GM10847 (cell line): Measurements from ENCODE around the gene UBA52.

Experiments
- POLR2A ChIP-seq: IDR thresholded peaks from 2 replicates; pipeline ENCODE4 v1.6.1; 2011; ENCODE audit not compliant: insufficient read length; ENCODE audit errors: extremely low read depth

The UBA52 gene

GRCh38 chr19:18603255-18603957 lies 31.7 kb downstream of the UBA52 start:
- no peak for TF ChIP-seq POLR2A

DNA sequence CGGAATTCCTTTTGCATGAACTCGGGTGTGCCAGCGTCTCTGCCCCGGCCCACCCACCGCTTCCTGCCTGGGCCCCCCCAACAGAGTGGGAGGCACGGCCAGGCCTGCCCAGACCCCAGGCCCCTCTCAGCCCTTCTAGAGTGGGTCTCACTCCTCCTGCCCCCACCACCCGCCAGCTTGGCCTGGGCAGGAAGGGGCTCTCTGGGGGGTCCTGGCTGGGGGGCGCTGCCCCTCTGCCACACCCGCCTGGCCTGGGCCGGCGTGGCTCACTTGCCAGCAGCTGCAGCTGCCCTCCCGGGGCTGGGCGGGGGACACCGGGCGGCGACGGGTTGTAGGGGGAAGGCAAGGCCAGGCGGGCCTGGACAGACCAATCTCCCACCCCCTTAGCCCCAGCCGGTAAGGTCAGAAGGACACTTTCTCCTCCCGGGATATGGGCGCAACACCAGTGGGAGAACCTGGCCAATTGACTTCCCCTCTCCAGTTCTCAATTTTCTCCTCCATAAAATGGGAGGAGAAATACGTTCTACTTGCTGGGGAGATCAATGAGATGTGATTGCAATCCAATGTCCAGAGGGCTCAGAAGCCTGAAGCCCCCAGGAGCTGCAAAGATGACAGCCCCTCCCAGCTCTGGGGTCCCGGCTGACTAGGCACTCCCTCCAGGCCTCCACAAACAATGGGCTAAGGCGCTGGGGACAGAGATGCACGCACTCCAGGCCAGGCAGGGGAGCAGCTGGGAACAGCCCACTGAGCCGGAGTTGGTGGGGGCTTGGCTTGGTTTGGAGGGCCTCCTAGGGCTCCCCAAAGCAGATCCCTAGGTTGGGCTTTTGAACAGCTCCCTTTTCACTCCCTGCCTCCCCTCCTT lies 32.5 kb downstream of the UBA52 start:
- no peak for TF ChIP-seq POLR2A

DNA sequence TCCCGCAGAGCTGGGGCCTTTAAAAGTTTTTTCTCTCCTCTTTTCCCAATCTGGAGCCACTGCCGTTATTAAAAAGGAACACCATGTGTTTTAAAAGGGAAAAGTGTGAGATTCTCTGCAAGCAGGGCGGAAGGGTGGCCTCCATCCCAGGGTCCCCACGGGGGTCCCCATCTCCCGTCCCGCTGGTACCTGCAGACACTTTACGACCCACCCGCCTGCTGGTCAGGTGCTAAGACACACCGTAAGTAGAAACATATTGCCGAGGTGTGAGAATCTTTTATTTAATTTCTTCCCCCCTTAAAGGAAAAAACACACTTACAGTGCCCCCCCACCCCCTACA lies 33.1 kb downstream of the UBA52 start:
- no peak for TF ChIP-seq POLR2A

GRCh38 chr19:18605196-18605545 lies 33.5 kb downstream of the UBA52 start:
- no peak for TF ChIP-seq POLR2A

GRCh38 chr19:18605546-18606280 lies 34.1 kb downstream of the UBA52 start:
- TF ChIP-seq POLR2A, result no peak

GRCh38 chr19:18606281-18607225 lies 34.9 kb downstream of the UBA52 start, which contains the start of gene CRLF1:
Gene CRLF1, minus strand, starts transcription at chr19:18606799. Its CDS starts 143 bp downstream, at chr19:18606656.
- TF ChIP-seq POLR2A, result no peak

GRCh38 chr19:18607226-18608101 lies 35.8 kb downstream of the UBA52 start:
- TF ChIP-seq POLR2A, result no peak

DNA sequence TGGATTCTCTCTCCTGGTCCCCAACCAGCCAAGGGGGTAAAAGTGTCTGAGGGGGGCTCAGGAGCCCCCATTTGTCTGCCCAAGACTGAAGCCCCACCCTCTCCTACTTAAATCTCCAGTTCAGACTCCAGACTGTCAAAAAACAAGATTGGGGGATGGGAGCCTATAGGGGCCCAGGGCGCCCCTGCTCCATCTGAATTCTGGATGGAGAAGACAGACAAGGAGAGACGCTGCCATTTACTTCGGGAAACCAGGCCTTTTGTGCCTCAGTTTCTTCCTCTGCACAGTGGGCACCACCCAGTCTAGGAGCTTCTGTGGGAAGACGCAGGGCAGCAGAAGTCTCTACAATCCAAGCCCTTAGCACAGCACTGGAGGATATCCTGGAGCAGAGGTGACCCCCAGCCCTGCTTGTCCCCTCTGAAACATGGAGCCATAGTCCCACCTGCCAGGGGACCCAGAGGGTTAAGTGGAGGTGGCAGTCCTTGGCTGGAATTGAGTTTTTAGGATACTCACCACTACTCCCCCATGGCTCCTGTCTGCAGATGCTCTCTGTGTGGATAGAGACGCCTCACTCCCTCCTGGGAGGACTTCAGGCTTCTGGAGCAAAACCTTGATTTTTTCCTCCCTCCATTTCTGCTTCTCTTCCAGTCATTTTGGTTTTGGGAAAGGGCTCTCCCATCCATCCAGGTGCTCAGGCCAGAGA lies 36.6 kb downstream of the UBA52 start:
- TF ChIP-seq POLR2A, result no peak

DNA sequence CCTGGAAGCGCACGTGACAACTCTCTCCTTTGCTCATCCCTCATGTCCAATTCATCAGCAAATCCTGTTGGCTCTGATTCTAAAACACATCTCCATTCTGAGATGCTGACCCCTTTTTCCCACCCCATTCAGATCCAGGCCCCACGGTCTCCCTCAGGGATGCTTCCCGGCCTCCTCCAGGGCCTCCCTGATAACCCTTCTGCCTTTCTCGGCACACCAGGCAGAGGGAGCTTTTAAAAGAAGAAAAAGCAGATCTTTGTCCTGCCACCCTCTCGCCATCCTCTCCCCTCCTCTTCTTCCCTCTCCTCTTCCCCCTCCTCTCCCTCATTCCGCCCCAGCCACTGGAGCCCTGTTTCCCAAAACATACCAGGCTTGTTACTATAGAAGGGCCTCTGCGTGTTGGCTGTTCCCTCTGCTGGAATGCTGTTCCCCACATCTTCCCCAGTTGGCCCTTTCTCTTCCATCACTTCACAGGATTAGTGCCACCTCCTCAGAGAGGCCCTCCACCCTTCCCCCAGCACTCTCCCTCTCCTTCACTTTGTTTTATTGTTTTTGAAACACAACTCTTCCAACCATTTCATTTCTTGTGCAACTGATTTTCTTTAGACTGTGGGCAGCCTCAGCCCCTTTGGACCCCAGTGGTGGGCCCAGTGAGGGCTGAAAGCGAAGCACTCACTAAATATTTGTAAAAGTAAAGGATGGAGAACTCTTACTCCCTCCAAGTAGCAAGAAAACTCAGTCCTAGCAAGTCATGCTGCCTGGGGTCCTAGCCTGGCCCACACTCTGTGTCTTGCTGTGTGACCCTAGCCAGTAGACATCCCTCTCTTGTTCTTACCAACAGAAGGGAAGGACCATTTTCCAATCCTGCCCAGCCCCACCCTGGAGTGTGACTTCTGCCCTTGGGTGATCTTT lies 37.4 kb downstream of the UBA52 start:
- no peak for TF ChIP-seq POLR2A

GRCh38 chr19:18609717-18610051 lies 38.0 kb downstream of the UBA52 start:
- no peak for TF ChIP-seq POLR2A

DNA sequence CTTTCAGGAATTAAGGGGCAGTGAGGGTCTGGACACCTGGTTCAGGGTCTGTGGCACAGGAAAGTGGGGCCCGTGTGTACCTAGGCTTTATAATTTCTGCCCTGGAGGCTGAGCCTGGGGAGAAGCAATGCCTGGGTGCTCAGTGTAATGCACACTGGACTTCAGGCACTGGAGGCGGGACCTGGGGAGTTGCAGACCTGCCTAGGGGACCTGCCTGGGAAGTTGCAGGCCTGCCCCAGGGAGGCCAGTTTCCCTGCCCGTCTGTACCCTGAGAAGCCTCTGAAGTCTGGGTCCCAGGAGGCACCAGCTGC lies 38.5 kb downstream of the UBA52 start:
- no peak for TF ChIP-seq POLR2A

DNA sequence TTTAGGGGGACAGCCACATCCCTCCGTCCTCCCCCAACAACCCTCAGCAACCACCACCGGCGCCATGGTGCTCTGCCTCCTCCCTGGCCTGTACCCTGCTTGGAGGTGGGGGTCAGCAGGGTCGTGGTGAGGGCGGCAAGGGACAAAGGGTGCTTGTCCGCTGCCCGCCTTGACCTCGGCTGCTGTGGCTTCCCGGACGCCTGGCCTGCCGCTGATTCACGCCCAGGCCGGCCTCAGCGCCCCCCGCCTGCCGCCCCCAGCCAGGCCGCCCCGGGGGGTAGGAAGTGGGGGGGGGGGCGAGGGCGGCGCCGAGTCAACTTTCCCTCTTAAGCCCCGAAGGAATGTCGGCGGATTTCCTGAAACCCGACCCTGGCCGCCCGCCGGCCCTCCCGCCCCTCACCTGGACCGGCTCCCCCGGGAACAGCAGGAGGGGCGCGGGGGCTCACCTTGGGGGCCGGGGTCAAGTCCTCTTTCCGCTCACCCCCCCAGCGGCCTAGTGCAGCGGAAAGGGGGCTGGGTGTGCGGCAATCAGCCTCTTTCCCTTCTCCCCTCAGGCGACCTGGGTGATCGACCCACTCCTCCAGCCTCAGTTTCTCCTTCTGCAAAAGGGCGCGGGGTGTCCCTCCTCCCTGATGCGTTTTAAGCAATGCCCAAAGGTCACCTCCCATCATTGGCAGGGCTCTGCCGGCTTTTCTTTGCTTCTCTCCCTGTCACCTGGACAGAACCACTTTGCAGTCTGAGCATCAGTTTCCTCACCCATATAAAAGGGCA lies 39.1 kb downstream of the UBA52 start:
- TF ChIP-seq POLR2A, result no peak
